GM21423 (cell line): Measurements from ENCODE around the gene ZDHHC12.

Experiments used
- ATAC-seq: cut with Tn5 transposase; IDR thresholded peaks from one replicate; pipeline ENCODE4 v1.9.1; 2021; ENCODE audit warnings: mild to moderate bottlenecking, moderate library complexity; ENCODE audit not compliant: unreplicated experiment

ZDHHC12 gene, protein sequence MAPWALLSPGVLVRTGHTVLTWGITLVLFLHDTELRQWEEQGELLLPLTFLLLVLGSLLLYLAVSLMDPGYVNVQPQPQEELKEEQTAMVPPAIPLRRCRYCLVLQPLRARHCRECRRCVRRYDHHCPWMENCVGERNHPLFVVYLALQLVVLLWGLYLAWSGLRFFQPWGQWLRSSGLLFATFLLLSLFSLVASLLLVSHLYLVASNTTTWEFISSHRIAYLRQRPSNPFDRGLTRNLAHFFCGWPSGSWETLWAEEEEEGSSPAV

DNA sequence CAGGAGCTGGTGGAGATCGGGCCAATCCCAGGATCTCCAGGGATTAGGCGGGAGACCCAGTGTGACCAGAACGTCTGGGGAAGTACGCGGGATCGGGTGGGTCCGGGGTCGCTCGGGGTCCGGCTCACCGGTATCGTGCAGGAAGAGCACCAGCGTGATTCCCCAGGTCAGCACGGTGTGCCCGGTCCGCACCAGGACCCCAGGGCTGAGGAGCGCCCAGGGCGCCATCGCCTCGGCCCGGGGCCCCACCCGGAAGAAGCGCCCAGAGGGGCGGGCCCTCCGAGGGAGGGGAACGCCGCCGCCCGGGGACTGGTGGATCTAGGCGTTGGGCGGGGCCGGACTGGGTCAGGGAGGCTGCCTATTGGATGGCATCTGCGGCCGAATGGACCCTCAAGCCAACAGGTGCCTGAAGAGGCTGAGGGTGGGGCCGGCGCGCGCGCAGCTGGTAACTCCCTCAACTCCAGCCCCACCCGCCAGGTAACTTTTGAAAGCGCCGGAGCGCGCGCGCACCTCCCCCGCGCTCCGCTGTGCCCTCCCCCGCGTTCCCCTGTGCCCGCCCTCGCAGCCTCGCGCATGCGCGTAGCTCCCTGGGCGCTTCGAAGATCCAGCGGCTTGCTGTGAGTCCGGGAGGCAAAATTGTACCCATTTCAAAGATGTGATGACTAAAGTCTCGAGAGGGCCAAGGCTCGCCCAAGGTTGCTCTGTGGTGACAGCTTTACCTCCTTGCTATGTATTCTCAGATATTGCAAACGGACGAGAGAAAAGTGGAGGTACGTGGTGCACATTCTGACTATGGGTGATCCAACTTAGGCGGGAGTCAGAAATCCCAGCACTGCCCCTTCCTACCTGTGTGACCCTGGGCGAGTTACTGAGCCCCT, at the start of gene ZDHHC12:
Gene ZDHHC12, minus strand, starts transcription at position 262 of the 878 bp plus-strand sequence. Its CDS starts 34 bp downstream, at position 228.
- ATAC-seq: peak; percentile 95

DNA sequence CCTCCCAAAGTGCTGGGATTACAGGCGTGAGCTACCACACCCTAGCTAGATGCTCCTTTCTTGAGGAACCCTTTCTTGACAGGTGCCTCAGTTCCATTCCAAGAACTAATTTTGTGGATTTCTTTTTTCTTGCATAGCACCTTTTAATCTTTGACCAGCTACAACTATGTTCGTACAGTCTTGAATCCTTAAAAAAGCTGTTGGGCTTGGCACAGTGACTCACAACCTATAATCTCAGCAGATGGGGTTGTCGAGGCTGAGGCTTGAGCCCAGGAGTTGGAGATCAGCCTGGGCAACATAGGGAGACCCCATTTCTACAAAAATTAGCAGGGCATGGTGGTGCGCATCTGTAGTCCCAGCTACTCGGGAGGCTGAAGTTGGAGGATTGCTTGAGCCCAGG, 49.1 kb upstream of the ZDHHC12 start:
- ATAC-seq: no peak

DNA sequence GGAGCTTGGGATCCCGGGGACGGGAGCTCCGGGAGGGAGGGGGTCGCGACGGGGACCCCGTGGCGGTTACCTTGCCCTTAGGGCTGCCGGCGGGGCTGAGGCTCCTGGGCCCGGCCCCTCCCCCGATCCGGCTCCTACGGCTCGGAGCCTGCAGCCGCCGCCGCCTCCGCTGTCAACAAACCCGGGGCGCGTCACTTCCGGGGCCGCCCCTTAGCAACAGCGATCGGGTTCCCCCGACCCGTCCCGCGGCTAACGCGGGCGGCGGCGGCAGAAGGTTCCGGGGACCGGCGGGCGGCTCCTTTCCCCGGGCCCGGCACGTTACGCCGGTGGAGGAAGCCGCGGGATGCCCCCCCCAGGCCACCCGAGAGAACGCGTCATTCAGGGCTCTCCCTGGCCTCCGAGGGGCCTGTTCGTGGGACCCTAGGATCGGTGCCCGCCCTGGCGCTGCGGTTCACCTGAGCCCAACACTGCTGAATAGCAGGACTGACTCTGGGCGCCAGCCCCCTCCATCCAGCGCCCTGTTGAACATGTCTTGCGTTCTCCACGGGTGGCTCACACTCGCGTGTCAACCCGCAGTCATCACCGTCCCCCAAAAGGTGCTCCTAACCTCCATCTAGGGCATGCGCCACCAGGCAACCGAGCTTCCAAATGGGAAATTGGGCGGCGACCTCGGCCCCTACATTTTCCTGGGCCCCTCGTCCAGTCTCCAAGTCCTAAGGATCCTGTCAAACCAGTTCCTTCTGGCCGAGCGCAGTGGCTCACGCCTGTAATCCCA, 48.0 kb upstream of the ZDHHC12 start, which contains the start of gene ZER1:
Gene ZER1, minus strand, starts transcription at position 183 of the 775 bp plus-strand sequence. CDS start 16,362 bp downstream, outside the sequence.
- peak; percentile 91 for ATAC-seq

DNA sequence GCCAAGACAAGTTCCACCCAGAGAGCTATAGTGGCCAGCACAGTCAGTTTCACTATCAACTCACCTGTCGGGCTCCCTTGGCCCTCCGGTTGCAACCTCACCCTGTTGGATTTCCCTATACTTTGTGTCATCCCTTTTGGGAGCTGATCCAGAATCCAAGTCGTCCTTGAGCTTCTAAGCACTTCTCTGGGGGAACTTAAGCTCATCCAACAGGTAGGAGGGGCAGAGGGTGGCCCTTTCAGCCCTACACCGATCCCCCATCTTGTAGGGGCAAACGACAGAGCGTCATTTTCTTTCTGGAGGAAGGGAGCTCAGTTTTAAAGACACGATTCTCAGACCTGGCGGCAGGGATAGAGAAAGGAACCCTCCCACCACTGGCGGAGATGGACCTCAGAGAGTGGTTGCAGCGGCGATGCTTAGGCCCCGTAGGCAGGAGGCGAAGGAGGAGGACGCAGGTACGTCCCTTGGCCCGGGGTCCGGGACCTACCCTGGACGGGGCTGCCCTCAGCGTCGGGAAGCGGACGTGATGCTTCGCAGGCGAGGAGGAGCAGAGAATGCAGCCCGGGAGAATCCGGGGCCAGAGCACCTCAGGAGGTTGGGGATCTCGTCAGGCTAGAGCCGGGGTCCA, 47.3 kb upstream of the ZDHHC12 start:
- ATAC-seq: peak; percentile 25

DNA sequence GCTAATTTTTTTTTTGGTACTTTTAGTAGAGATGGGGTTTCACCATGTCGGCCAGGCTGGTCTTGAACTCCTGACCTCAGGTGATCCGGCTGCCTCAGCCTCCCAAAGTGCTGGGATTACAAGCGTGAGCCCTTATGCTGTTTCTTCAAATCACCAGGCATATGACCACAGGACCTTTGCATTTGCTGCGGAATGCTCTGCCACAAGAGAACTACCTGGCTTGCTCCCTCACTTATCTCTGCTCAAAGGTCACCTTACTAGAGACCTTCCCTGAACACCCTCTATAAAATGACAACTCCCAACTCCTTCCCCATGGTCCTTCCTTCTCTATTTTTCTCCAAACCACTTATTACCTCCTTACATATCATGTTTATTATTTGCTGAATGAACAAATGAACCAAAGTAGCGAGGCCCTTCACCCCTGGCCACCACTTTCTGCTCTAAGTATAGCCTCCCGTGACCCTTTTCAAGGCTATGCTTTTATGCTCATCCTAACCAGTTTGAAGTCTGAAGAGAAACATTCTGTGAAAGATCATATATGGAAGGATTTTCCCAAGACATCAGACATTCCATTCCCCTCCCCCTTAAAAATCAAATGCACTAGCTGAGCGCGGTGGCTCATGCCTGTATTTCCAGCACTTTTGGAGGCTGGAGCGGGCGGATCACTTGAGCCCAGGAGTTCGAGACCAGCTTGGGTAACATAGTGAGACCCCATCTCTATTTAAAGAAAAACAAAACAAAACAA, 46.5 kb upstream of the ZDHHC12 start:
- ATAC-seq: no peak

GRCh38 chr9:128768606-128769005, 44.7 kb upstream of the ZDHHC12 start:
- no peak for ATAC-seq

GRCh38 chr9:128765499-128765898, 41.6 kb upstream of the ZDHHC12 start:
- ATAC-seq: no peak

DNA sequence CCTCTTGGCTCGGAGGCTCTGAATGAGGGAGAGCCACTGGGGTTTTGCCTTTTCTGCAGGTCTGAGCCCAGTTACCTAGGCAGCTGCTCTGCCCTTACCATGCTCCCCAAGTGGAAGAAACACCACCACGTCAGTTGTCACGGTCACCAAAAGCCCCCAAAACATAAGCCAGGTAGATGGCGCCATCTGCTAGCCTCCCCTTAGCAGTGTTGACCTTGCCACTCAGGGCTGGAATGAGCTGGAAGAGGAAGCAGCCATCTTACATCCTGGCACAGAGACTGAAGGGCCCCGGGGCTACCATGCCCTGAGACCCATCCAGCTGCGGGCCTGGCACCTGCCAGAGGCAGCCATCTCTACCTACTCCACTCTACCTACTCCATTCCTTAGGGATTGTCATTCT, 40.4 kb upstream of the ZDHHC12 start:
- no peak for ATAC-seq

GRCh38 chr9:128762671-128763449, 38.9 kb upstream of the ZDHHC12 start:
- ATAC-seq: no peak

GRCh38 chr9:128757602-128758001, 33.7 kb upstream of the ZDHHC12 start:
- ATAC-seq: no peak

DNA sequence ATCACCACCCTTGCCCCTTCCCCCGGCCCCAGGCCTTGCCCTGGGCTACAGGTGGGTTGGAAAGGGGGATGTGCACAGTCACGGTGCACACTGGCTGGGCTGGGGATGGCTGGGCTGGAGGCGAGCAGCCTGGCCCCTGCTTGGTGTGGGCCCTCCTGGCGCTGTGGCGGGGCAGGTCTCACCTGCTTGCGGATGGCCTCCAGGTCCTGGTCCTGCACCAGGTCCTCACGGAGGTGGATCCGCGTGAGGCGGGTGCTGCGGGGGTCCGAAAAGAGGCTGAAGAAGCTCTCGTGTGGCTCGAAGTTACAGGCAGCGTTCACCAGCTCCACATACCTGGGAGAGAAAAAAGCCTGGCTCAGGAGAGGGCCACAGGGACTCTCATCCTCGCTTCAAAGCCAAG, 29.7 kb upstream of the ZDHHC12 start:
- no peak for ATAC-seq

DNA sequence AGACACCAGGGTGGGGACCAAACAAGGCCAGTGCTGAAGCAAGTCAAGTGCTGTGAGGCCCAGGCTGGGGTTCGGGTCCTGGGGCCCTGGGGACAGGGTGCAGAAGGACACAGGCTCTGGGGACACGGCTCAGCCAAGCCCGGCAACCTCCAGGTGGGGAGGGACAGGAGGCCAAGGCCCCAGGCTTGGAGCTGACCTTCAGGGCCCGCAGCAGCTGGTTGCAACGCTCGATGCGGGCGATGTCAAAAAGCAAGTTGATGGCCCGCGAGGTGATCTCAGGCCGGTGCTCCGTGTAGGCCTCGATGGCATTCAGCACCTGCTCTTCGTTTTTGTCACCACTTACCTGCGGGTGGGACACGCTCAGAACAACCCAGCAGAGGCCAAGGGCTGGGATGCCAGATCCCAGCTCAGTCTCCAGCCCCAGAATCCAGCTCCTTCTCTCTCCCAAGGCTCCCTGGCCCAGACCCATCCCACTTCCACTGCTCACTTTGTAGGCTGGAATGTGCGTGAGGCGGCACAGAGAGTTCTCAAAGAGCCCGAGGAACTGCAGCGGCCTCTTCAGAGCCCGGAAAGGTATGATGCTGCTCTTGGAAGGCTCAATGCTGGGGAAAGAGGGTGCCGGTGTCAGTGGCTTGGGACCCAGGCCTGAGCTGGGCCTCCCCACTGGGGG, 27.1 kb upstream of the ZDHHC12 start:
- ATAC-seq: no peak

DNA sequence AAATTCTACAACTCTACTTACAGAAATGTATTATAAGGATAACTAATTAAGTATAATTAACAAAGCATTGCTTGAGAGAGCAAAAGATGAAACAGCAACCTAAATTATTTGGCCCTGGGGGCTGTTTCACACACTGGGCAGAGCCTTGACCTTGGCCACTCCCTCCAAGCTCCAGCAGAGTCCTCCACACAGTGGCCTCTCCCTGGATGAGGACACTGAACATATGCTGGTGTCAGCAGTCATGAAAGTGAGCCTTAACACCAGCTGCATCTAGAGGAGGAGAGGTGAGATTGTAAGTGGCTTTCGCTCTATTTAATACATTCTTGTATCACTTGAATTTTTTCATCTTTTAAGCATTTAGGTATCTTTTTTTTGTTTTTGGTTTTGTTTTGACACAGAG, 23.3 kb upstream of the ZDHHC12 start:
- no peak for ATAC-seq

- no peak for ATAC-seq
Observed at GRCh38 chr9:128743421-128743820, 19.5 kb upstream of the ZDHHC12 start.

- no peak for ATAC-seq
Observed at GRCh38 chr9:128742401-128742800, 18.5 kb upstream of the ZDHHC12 start.

- ATAC-seq: no peak
Observed at GRCh38 chr9:128735373-128735772, 11.4 kb upstream of the ZDHHC12 start.

DNA sequence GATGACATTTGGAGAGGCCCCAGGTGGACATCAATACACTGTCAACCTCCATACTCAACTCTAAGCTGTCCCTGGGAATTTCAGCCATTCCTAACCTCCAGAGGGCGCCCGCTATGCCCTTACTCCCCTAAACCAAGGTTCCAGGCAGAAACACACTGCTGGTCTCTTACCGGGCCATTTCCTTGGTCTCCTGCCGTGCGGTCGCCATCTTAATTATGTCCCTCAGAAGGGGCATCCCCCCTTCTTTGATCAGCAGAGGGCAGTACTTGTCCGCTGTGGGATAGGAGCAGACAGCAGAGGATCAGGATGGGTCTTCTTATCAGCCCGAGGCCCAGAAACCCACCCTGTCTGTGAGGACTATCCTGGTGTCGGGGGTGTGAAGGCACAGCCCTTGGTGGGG, 9.3 kb upstream of the ZDHHC12 start:
- no peak for ATAC-seq

DNA sequence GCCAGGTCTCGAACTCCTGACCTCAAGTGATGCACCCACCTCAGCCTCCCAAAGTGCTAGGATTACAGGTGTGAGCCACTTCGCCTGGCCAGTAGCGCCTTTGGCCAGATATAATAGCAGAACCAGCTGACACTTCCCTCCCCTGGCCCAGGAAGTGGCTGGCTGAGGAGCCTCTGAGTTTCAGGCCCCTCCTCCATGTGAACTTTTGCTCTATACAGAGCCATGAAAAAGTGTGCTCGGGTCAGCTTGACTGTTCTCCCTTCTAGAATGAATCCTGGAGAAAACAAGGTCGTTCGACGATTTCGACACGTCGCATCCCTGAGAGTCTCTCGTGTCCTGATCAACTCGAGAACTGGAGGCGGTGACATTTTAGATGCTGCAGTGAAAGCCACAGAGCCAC, 8.6 kb upstream of the ZDHHC12 start:
- no peak for ATAC-seq

GRCh38 chr9:128731691-128732090, 7.8 kb upstream of the ZDHHC12 start:
- ATAC-seq: no peak
